Transverse colon (tissue), 4 donors: Measurements from ENCODE around the gene RMND5A. TPM values are rescaled to one million over a fixed set of nuclear protein-coding genes. Genes with fewer than 3 reads are reported as not detected.

Source experiments
- DNase-seq: peaks from one replicate; pipeline ENCODE4 v3.0.0-alpha.2; 2019
- H3K27ac ChIP-seq, 4 donors: fragments of 200-600 bp; sonication (generic); 2 replicates each; pipeline ENCODE4 v1.5.1; 2016 to 2018; ENCODE audit warnings: inconsistent platforms in 4 of 4
- H3K27me3 ChIP-seq: fragments of 200-600 bp; sonication (generic); 2 replicates; pipeline ENCODE4 v1.5.1; 2017; ENCODE audit warnings: inconsistent platforms
- H3K36me3 ChIP-seq, 4 donors: fragments of 200-600 bp; sonication (generic); 2 replicates each; pipeline ENCODE4 v1.5.1; 2017 to 2019; ENCODE audit warnings: inconsistent platforms in 4 of 4
- H3K4me1 ChIP-seq, 4 donors: fragments of 200-600 bp; sonication (generic); 2 replicates each; pipeline ENCODE4 v1.5.1; 2017 to 2020; ENCODE audit warnings: inconsistent platforms in 4 of 4
- H3K4me3 ChIP-seq, 4 donors: fragments of 200-600 bp; sonication (generic); 1 replicate in 1 of 4; 2 replicates in 3 of 4; pipeline versions ENCODE4 v1.5.1 to v1.6.1; 2017 to 2019; ENCODE audit warnings: inconsistent platforms in 4 of 4
- H3K9me3 ChIP-seq, 2 donors: fragments of 200-600 bp; sonication (generic); 2 replicates each; pipeline ENCODE4 v1.5.1; 2017 to 2019; ENCODE audit warnings: inconsistent platforms in 2 of 2
- CTCF ChIP-seq, 5 experiments: fragments of 200-600 bp in 3 of 5; fragments of 450-650 bp in 2 of 5; sonication (generic) in 3 of 5; IDR thresholded peaks; 1 replicate in 2 of 5; 2 replicates in 3 of 5; pipeline ENCODE4 v1.5.1; 2016 to 2017; ENCODE audit warnings: antibody characterized with exemption in 5 of 5, inconsistent platforms in 3 of 5, mild to moderate bottlenecking in 2 of 5, moderate library complexity in 1 of 5
- EP300 ChIP-seq: sonication (generic); formaldehyde crosslinking; IDR thresholded peaks from one replicate; pipeline ENCODE4 v1.6.1; 2017; ENCODE audit warnings: antibody characterized with exemption, low read depth
- POLR2A ChIP-seq: fragments of 450-650 bp; IDR thresholded peaks from one replicate; pipeline ENCODE4 v1.6.1; 2016; ENCODE audit warnings: antibody characterized with exemption, mild to moderate bottlenecking, moderate library complexity
- POLR2AphosphoS5 ChIP-seq, 3 donors: sonication (generic); formaldehyde crosslinking; IDR thresholded peaks; one replicate each; pipeline ENCODE4 v1.6.1; 2016; ENCODE audit warnings: antibody characterized with exemption in 3 of 3
- WGBS, 2 donors: methylation state at CpG; one replicate each; pipeline ENCODE4 v1.1.5; 2018; ENCODE audit warnings: low coverage in 1 of 2; 5-methylcytosine and 5-hydroxymethylcytosine counted together
- in situ Hi-C, 4 donors: fragments of 200-750 bp; cut with MboI; loops; one replicate each; pipeline versions ENCODE4 v1.15.0 to v1.15.1; 2017; ENCODE audit warnings: low sequenced_read_pairs in 3 of 4, low pct_ligation_motif_present in 1 of 4, low pct_unique_long_range_greater_than_20kb in 1 of 4
- intact Hi-C: fragments of 100-400 bp; cut with DNase I; formaldehyde crosslinking; loops from one replicate; pipeline ENCODE4 v1.15.1; 2023; ENCODE audit warnings: low total_unique reads
- total RNA-seq, 4 donors: library from RNA; depleted of rRNA; stranded (reverse); fragments of >200 nt; gene quantifications; one replicate each; pipeline ENCODE4 v1.1.0, GENCODE V29; 2016

Gene RMND5A
- total RNA-seq, 4 donors from 2014 or later: 58.1 to 94.8 (median 72.4) TPM

- intact Hi-C loops: no loop called here
- WGBS, 2 donors: 86% methylated on average over 1 of the region's 1 CpG; no CpG with 5 or more reads in 1 of the 2 donors
- H3K27ac ChIP-seq: peak overlapping the region in 2 of 4 donors; percentile 26 to 50
Observed at GRCh38 chr2:86673986-86674670, 46.0 kb upstream of the RMND5A start.

GRCh38 chr2:86675104-86675503, 45.0 kb upstream of the RMND5A start:
- no peaks in the 10 kb centered on the region for H3K9me3 ChIP-seq
- in situ Hi-C loops: loop anchor here in 1 of 4 donors (25.0 kb wide), 1 partner anchor 113 kb away; the partner anchor contains the start of gene CHMP3
- no peaks in the 10 kb centered on the region for H3K27me3 ChIP-seq
- no peak overlapping the region for H3K4me3 ChIP-seq
- TF ChIP-seq CTCF (IDR thresholded peaks at IDR 0.05): no peak
- TF ChIP-seq EP300: peak; percentile 8
- TF ChIP-seq POLR2AphosphoS5 (IDR thresholded peaks at IDR 0.05): peak; percentile 38 to 71 (median 44)
- peak overlapping the region in 3 of 4 donors; percentile 44 to 50 (median 45) for H3K27ac ChIP-seq
- DNase-seq: no peak
- intact Hi-C loops: no loop called here
- H3K4me1 ChIP-seq: peaks cover 8 to 20% (median 15%) of the 10 kb centered on the region in 4 donors
- 59 to 77% methylated on average over 2 of the region's 2 CpGs for WGBS, 2 donors
- no peaks in the 10 kb centered on the region for H3K36me3 ChIP-seq

More at GRCh38 chr2:86673986-86674670, 46.0 kb upstream of the RMND5A start:
- no peaks in the 10 kb centered on the region for H3K27me3 ChIP-seq
- in situ Hi-C loops: no loop called here
- no peak for DNase-seq
- H3K36me3 ChIP-seq: no peaks in the 10 kb centered on the region
- no peak overlapping the region for H3K4me3 ChIP-seq
- no peak for TF ChIP-seq POLR2AphosphoS5 (IDR thresholded peaks at IDR 0.05)
- no peak for TF ChIP-seq CTCF (IDR thresholded peaks at IDR 0.05)
- no peak for TF ChIP-seq EP300
- TF ChIP-seq POLR2A: no peak
- no peaks in the 10 kb centered on the region for H3K9me3 ChIP-seq
- H3K4me1 ChIP-seq: peaks cover 8 to 20% (median 15%) of the 10 kb centered on the region in 4 donors

- peak; percentile 27 for DNase-seq
- intact Hi-C loops: no loop called here
- H3K36me3 ChIP-seq: no peaks in the 10 kb centered on the region
- peaks cover 8 to 20% (median 14%) of the 10 kb centered on the region in 4 donors for H3K4me1 ChIP-seq
- WGBS, 2 donors: 62% methylated on average over 3 of the region's 3 CpGs; no CpG with 5 or more reads in 1 of the 2 donors
- TF ChIP-seq CTCF (IDR thresholded peaks at IDR 0.05) (peak; percentile 33 to 54 (median 38)), POLR2AphosphoS5 (IDR thresholded peaks at IDR 0.05) (peak in 1 of 3 donors; percentile 19), POLR2A (no peak)
- no peaks in the 10 kb centered on the region for H3K9me3 ChIP-seq
- H3K4me3 ChIP-seq: no peak overlapping the region
- no peaks in the 10 kb centered on the region for H3K27me3 ChIP-seq
- H3K27ac ChIP-seq: peak overlapping the region in 3 of 4 donors; percentile 20 to 45 (median 44)
- in situ Hi-C loops: loop anchor here in 1 of 4 donors (25.0 kb wide), 1 partner anchor 113 kb away; the partner anchor contains the start of gene CHMP3
Observed at GRCh38 chr2:86675511-86676015, 44.5 kb upstream of the RMND5A start.

GRCh38 chr2:86677816-86678215, 42.3 kb upstream of the RMND5A start:
- Histone ChIP-seq H3K9me3 (no peaks in the 10 kb centered on the region), H3K27ac (no peak overlapping the region), H3K36me3 (no peaks in the 10 kb centered on the region), H3K4me1 (peaks cover 0 to 6% (median 2%) of the 10 kb centered on the region in 4 donors), H3K27me3 (no peaks in the 10 kb centered on the region), H3K4me3 (no peak overlapping the region)
- in situ Hi-C loops (loop anchor here in 1 of 4 donors (25.0 kb wide), 1 partner anchor 116 kb away; the partner anchor contains the start of gene CHMP3), intact Hi-C loops (no loop called here)
- no peak for DNase-seq
- no peak for TF ChIP-seq EP300
- TF ChIP-seq POLR2A: no peak
- no peak for TF ChIP-seq POLR2AphosphoS5 (IDR thresholded peaks at IDR 0.05)
- no peak for TF ChIP-seq CTCF (IDR thresholded peaks at IDR 0.05)
